ENCODE measurements around the gene MCOLN1. TPM values are rescaled to one million over a fixed set of nuclear protein-coding genes. Genes with fewer than 3 reads are reported as not detected.

MCOLN1 gene
- total RNA-seq, 6 donors from 2014 or later: 12.9 to 118 (median 69.7) TPM

DNA sequence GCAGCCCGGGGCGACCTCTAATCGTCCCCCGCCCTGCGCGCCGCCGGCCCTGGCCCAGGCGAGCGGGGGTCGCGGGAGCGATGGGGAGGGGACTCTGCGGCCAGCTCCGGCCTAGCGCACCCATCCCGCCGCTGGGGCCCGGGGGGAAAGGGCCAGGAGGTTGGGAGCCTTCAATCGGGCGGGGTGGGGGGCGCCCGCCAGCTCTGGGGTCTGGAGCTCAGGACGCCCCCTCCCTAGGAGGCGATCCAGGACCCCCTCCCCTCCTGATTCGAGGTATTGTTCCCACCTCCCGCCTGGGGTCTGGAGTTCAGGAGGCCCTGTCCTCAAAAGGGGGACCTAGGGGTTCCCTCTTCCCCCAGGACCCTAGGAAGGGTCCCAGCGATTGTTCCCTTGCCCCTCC, 6.1 kb upstream of the MCOLN1 start:
- peak overlapping the region; percentile 64 to 85 (median 74) for H3K4me3 ChIP-seq
- no peaks in the 10 kb centered on the region for H3K9me3 ChIP-seq
- peak overlapping the region; percentile 86 to 95 (median 93) for H3K27ac ChIP-seq
- TF ChIP-seq POLR2AphosphoS5 (IDR thresholded peaks at IDR 0.05): no peak
- TF ChIP-seq, protein P1, sequence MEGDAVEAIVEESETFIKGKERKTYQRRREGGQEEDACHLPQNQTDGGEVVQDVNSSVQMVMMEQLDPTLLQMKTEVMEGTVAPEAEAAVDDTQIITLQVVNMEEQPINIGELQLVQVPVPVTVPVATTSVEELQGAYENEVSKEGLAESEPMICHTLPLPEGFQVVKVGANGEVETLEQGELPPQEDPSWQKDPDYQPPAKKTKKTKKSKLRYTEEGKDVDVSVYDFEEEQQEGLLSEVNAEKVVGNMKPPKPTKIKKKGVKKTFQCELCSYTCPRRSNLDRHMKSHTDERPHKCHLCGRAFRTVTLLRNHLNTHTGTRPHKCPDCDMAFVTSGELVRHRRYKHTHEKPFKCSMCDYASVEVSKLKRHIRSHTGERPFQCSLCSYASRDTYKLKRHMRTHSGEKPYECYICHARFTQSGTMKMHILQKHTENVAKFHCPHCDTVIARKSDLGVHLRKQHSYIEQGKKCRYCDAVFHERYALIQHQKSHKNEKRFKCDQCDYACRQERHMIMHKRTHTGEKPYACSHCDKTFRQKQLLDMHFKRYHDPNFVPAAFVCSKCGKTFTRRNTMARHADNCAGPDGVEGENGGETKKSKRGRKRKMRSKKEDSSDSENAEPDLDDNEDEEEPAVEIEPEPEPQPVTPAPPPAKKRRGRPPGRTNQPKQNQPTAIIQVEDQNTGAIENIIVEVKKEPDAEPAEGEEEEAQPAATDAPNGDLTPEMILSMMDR (IDR thresholded peaks at IDR 0.05): no peak
- TF ChIP-seq EP300 (IDR thresholded peaks at IDR 0.05): no peak
- no peak for TF ChIP-seq POLR2A (IDR thresholded peaks at IDR 0.05)
- peaks cover 23 to 28% (median 24%) of the 10 kb centered on the region in 4 donors for H3K4me1 ChIP-seq
- WGBS, 2 donors: 0% methylated on average over 1 of the region's 28 CpGs; no CpG with 5 or more reads in 1 of the 2 donors
- peaks cover 0 to 18% (median 11%) of the 10 kb centered on the region in 4 donors for H3K36me3 ChIP-seq
- no peaks in the 10 kb centered on the region for H3K27me3 ChIP-seq
- DNase-seq (peak in 1 of 2 donors; percentile 83), ATAC-seq (ENCODE audit: low FRiP score in 2 of 2) (no peak)

DNA sequence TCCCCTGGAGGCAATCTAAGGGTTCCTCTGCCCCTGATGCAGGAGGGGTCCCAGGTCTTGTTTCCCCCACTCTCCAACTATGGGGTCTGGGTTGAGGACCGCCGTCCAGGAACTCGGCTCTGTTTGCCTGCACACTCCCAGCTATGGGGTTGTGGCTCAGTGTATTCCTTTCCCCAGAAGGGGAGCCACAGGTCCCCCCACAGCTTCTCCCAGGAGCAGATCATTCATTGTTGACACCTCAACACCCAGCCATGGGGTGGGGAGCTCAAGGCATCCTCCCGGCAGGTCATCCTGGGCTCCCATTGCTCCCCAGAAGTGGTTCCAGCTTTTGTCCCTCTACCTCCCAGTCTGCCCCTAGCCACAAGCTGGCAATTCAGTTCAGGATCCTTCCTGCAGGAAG, 5.5 kb upstream of the MCOLN1 start:
- H3K4me1 ChIP-seq: peaks cover 26 to 31% (median 27%) of the 10 kb centered on the region in 4 donors
- DNase-seq (no peak), ATAC-seq (ENCODE audit: low FRiP score in 2 of 2) (no peak)
- no peaks in the 10 kb centered on the region for H3K9me3 ChIP-seq
- 80 to 87% methylated on average over 1 to 4 of the region's 4 CpGs for WGBS, 2 donors
- H3K27me3 ChIP-seq: no peaks in the 10 kb centered on the region
- peak overlapping the region in 3 of 4 donors; percentile 74 to 85 (median 74) for H3K4me3 ChIP-seq
- peak overlapping the region; percentile 86 to 95 (median 93) for H3K27ac ChIP-seq
- TF ChIP-seq EP300 (IDR thresholded peaks at IDR 0.05) (no peak), POLR2A (IDR thresholded peaks at IDR 0.05) (no peak), POLR2AphosphoS5 (IDR thresholded peaks at IDR 0.05) (no peak)
- TF ChIP-seq, protein P1 (IDR thresholded peaks at IDR 0.05): no peak
- H3K36me3 ChIP-seq: peaks cover 0 to 18% (median 11%) of the 10 kb centered on the region in 4 donors

DNA sequence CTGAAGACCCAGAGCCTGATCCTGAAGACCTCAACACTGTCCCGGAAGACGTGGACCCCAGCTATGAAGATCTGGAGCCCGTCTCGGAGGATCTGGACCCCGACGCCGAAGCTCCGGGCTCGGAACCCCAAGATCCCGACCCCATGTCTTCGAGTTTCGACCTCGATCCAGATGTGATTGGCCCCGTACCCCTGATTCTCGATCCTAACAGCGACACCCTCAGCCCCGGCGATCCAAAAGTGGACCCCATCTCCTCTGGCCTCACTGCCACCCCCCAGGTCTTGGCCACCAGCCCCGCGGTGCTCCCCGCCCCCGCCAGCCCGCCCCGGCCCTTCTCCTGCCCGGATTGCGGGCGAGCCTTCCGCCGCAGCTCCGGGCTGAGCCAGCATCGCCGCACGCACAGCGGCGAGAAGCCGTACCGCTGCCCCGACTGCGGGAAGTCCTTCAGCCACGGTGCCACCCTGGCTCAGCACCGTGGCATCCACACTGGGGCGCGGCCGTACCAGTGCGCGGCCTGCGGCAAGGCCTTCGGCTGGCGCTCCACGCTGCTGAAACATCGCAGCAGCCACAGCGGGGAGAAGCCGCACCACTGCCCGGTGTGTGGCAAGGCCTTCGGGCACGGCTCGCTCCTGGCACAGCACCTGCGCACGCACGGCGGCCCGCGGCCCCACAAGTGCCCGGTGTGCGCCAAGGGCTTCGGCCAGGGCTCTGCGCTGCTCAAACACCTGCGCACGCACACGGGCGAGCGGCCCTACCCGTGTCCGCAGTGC, 2.9 kb upstream of the MCOLN1 start:
- Histone ChIP-seq H3K27me3 (no peaks in the 10 kb centered on the region), H3K9me3 (no peaks in the 10 kb centered on the region), H3K4me3 (no peak overlapping the region), H3K36me3 (peaks cover 0 to 18% (median 11%) of the 10 kb centered on the region in 4 donors), H3K27ac (no peak overlapping the region), H3K4me1 (peaks cover 39 to 53% (median 39%) of the 10 kb centered on the region in 4 donors)
- TF ChIP-seq, protein P1 (IDR thresholded peaks at IDR 0.05): no peak
- TF ChIP-seq EP300 (IDR thresholded peaks at IDR 0.05) (no peak), POLR2A (IDR thresholded peaks at IDR 0.05) (no peak), POLR2AphosphoS5 (IDR thresholded peaks at IDR 0.05) (no peak)
- DNase-seq (peak in 1 of 2 donors; percentile 86), ATAC-seq (ENCODE audit: low FRiP score in 2 of 2) (no peak)
- 96 to 97% methylated on average over 32 to 43 of the region's 74 CpGs for WGBS, 2 donors

DNA sequence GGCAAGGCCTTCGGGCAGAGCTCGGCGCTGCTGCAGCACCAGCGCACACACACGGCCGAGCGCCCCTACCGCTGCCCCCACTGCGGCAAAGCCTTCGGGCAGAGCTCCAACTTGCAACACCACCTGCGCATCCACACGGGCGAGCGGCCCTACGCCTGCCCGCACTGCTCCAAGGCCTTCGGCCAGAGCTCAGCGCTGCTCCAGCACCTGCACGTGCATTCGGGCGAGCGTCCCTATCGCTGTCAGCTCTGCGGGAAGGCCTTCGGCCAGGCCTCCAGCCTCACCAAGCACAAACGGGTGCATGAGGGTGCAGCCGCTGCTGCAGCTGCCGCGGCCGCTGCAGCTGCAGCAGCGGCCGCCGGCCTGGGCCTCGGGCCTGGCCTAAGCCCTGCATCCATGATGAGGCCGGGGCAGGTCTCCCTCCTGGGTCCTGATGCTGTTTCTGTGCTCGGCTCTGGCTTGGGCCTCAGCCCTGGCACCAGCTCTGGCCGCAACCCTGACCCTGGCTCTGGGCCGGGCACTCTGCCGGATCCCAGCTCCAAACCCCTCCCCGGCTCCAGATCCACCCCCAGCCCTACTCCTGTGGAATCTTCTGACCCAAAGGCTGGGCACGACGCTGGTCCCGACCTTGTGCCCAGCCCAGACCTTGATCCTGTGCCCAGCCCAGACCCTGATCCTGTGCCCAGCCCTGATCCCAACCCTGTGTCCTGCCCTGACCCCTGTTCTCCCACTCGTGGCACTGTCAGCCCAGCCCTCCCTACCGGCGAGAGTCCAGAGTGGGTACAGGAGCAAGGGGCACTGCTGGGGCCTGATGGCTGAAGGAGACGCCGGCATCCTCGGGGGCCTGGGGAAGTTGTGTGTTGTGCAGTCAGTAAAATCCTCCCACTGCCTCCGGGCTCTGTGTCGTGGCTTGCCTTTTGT, 2.0 kb upstream of the MCOLN1 start:
- no peak for TF ChIP-seq EP300 (IDR thresholded peaks at IDR 0.05)
- no peak for TF ChIP-seq POLR2AphosphoS5 (IDR thresholded peaks at IDR 0.05)
- no peak for TF ChIP-seq POLR2A (IDR thresholded peaks at IDR 0.05)
- TF ChIP-seq, protein P1 (IDR thresholded peaks at IDR 0.05): no peak
- Histone ChIP-seq H3K27ac (no peak overlapping the region), H3K36me3 (peaks cover 0 to 24% (median 19%) of the 10 kb centered on the region in 4 donors), H3K9me3 (no peaks in the 10 kb centered on the region), H3K4me1 (peaks cover 33 to 46% (median 34%) of the 10 kb centered on the region in 4 donors), H3K27me3 (no peaks in the 10 kb centered on the region), H3K4me3 (no peak overlapping the region)
- 92 to 94% methylated on average over 9 to 43 of the region's 51 CpGs for WGBS, 2 donors
- no peak for ATAC-seq (ENCODE audit: low FRiP score in 2 of 2)
- peak in 1 of 2 donors; percentile 77 for DNase-seq

Measured in upper lobe of left lung (tissue), 6 donors.